HUES64 (cell line): ENCODE measurements around the gene NOC4L.

Experiments used
- H3K27ac ChIP-seq: 2 replicates; pipeline ENCODE4 v1.7.0; 2013; ENCODE audit warnings: low read depth, low read length, inconsistent platforms
- H3K27me3 ChIP-seq: 2 replicates; pipeline ENCODE4 v1.6.1; 2013; ENCODE audit warnings: mild to moderate bottlenecking, low read length; ENCODE audit not compliant: insufficient read depth
- H3K36me3 ChIP-seq: 2 replicates; pipeline ENCODE4 v1.6.1; 2013; ENCODE audit warnings: mild to moderate bottlenecking, low read length; ENCODE audit not compliant: insufficient read depth
- H3K4me1 ChIP-seq: 2 replicates; pipeline ENCODE4 v1.6.1; 2013; ENCODE audit warnings: mild to moderate bottlenecking, low read length, moderate library complexity; ENCODE audit not compliant: insufficient read depth
- H3K4me3 ChIP-seq: 2 replicates; pipeline ENCODE4 v1.5.1; 2013; ENCODE audit warnings: mild to moderate bottlenecking, low read length, moderate library complexity
- H3K9ac ChIP-seq: 2 replicates; pipeline ENCODE4 v1.6.1; 2013; ENCODE audit warnings: mild to moderate bottlenecking, low read depth, low read length
- H3K9me3 ChIP-seq: 2 replicates; pipeline ENCODE4 v1.6.1; 2013; ENCODE audit warnings: low read depth, low read length; ENCODE audit not compliant: insufficient read depth
- WGBS: fragments of 150-250, 120-280 bp; methylation state at CpG from one replicate; pipeline ENCODE4 v1.1.7; 2013; ENCODE audit warnings: missing lambda C conversion rate; 5-methylcytosine and 5-hydroxymethylcytosine counted together

Gene NOC4L

GRCh38 chr12:132174015-132174838 is 30.0 kb downstream of the NOC4L start:
- H3K9me3 ChIP-seq: 0 out of 2 replicates have a peak, but pooled peaks cover 5% of the 10 kb centered on the region
- H3K4me1 ChIP-seq: no peaks in the 10 kb centered on the region
- peaks cover 5% of the 10 kb centered on the region; the same call in 1 of the 2 replicates for H3K27me3 ChIP-seq
- H3K36me3 ChIP-seq: no peaks in the 10 kb centered on the region
- 84% methylated on average over 30 of the region's 30 CpGs for WGBS
- H3K27ac ChIP-seq: no peak overlapping the region
- H3K9ac ChIP-seq: no peak overlapping the region
- no peak overlapping the region for H3K4me3 ChIP-seq

DNA sequence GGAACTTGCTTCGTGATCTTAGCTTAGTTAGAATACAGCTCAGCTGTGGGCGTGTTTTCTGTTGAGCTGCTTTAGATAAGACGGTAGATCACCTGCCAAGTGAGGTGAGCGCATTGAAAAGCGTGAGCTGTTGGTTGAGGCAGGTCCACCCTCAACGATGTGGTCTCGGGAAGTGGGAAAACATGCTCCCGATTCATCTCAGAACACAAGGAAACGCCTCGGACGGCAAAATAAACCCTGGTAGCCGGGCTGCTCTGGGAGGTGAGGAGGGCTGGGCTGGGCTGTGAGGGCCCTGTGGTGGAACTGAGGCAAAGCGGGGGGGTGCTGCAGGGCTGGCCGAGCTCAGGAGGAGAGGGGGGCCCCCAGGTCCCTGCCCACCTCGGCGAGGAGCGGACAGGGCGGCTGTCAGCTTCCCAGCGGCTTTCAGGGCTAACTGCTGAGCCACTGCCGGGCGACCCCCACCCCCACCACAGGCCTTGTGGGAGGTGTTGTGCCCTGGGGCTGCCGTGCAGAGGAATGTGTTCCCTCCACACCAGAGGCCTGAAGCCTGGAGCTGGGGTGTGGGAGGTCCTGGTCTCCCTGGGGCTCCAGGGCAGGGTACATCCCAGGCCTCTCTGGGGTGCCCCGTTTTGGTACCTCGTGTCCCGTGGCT is 30.7 kb downstream of the NOC4L start:
- H3K9ac ChIP-seq: no peak overlapping the region
- H3K4me3 ChIP-seq: no peak overlapping the region
- 80% methylated on average over 21 of the region's 25 CpGs for WGBS
- H3K27me3 ChIP-seq: peaks cover 5% of the 10 kb centered on the region; the same call in 1 of the 2 replicates
- 0 out of 2 replicates have a peak, but pooled peaks cover 6% of the 10 kb centered on the region for H3K9me3 ChIP-seq
- H3K4me1 ChIP-seq: no peaks in the 10 kb centered on the region
- H3K27ac ChIP-seq: no peak overlapping the region
- no peaks in the 10 kb centered on the region for H3K36me3 ChIP-seq

DNA sequence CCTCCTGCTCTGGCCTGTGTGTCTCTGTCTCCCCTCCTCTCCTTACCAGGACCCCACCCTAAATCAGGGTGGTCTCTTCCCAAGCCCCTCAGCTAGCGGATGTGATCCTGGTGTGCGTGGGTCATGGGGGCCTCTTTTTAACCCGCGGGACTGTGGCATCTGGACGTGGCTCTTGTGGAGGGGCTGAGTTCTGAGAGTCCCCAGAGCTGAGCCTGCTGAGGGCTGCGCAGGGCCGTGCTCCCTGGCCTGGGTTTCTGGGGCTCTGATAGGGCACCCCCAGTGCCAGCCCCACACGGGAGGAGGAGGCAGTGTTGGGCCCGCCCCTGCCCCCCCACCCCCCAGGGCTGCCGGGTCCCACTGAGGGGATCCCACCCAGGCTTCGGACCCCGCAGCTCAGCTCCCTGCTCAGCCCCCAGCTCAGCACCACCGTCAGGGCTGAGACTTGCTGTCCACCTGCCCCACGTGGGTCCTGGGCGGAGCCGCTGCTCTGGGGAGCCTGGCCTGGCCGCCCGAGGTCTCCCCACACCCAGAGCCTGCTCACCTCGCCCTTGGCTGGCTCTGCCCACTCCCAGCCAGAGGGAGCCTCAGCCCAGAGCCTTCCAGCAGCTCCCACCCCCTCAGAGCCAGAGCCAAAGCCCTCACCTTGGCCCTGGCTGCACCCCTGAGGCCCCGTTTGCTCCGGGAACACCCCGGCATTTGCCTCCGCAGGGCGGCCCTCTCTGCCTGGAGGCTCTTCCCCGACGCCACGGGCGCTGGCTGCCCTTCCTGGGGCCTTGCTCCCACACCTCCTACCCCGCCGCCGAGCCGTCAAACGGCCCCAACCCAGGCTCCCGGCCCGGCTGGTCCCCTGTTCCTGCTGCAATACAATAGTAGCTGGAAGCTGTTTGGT is 31.5 kb downstream of the NOC4L start:
- H3K27me3 ChIP-seq: peaks cover 5% of the 10 kb centered on the region; the same call in 1 of the 2 replicates
- WGBS: 89% methylated on average over 34 of the region's 35 CpGs

GRCh38 chr12:132176385-132176919 is 32.2 kb downstream of the NOC4L start:
- Histone ChIP-seq H3K36me3 (no peaks in the 10 kb centered on the region), H3K9me3 (peaks cover 7% of the 10 kb centered on the region; the same call in 1 of the 2 replicates), H3K27ac (no peak overlapping the region), H3K4me1 (no peaks in the 10 kb centered on the region), H3K4me3 (no peak overlapping the region), H3K9ac (no peak overlapping the region), H3K27me3 (peaks cover 5% of the 10 kb centered on the region; the same call in 1 of the 2 replicates)
- WGBS: 89% methylated on average over 19 of the region's 19 CpGs

More for the DNA sequence above, 31.5 kb downstream of the NOC4L start:
- H3K4me1 ChIP-seq: no peaks in the 10 kb centered on the region
- H3K9me3 ChIP-seq: 0 out of 2 replicates have a peak, but pooled peaks cover 7% of the 10 kb centered on the region
- no peak overlapping the region for H3K4me3 ChIP-seq
- H3K36me3 ChIP-seq: no peaks in the 10 kb centered on the region
- H3K9ac ChIP-seq: no peak overlapping the region
- no peak overlapping the region for H3K27ac ChIP-seq

DNA sequence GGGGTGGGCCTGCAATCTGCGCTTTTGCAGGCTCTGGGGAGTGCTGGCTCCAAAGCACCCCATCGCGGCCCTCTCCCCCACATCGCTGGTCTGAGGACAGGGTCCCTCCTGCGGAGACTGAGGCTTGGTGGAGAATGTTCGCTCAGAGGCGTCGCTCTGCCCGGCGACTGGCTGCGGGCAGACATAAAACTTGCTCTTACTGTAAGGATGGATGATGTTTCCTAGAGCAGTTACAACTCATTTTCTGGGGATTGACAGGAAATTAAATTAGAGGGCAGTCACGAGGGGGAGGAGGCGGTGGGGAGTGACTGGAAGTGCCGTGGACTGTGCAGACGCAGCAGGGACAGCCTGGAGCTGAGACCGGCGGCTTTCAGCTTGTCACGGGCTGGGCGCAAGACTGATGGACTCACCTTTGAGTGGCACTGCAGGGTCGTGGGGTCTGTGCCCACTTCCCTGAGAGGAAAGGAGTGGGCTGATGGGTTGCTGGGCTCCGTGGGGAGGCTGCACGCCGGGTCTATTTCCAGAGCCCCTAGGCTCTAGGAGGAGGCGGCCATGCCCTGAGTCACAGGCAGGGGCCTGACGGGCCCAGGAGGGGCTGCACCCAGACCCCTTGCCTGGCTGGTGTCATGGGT is 32.8 kb downstream of the NOC4L start:
- no peak overlapping the region for H3K9ac ChIP-seq
- H3K27me3 ChIP-seq: peaks cover 5% of the 10 kb centered on the region; the same call in 1 of the 2 replicates
- H3K4me1 ChIP-seq: no peaks in the 10 kb centered on the region
- peaks cover 7% of the 10 kb centered on the region; the same call in 1 of the 2 replicates for H3K9me3 ChIP-seq
- 87% methylated on average over 25 of the region's 25 CpGs for WGBS
- H3K27ac ChIP-seq: no peak overlapping the region
- no peaks in the 10 kb centered on the region for H3K36me3 ChIP-seq
- H3K4me3 ChIP-seq: no peak overlapping the region

- H3K9me3 ChIP-seq: peaks cover 11% of the 10 kb centered on the region; the same call in 1 of the 2 replicates
- no peaks in the 10 kb centered on the region for H3K4me1 ChIP-seq
- no peak overlapping the region for H3K27ac ChIP-seq
- no peak overlapping the region for H3K9ac ChIP-seq
- no peak overlapping the region for H3K4me3 ChIP-seq
- no peaks in the 10 kb centered on the region for H3K36me3 ChIP-seq
- WGBS: 60% methylated on average over 8 of the region's 8 CpGs
- peaks cover 10% of the 10 kb centered on the region for H3K27me3 ChIP-seq
These were observed 34.1 kb downstream of the NOC4L start for GRCh38 chr12:132178316-132178715.

- H3K27me3 ChIP-seq: peaks cover 14% of the 10 kb centered on the region
- H3K4me3 ChIP-seq: no peak overlapping the region
- H3K4me1 ChIP-seq: no peaks in the 10 kb centered on the region
- H3K27ac ChIP-seq: no peak overlapping the region
- H3K9ac ChIP-seq: no peak overlapping the region
- no peaks in the 10 kb centered on the region for H3K36me3 ChIP-seq
- H3K9me3 ChIP-seq: peaks cover 11% of the 10 kb centered on the region; the same call in 1 of the 2 replicates
- WGBS: 83% methylated on average over 39 of the region's 39 CpGs
These were observed 34.6 kb downstream of the NOC4L start for GRCh38 chr12:132178801-132179401.

- peaks cover 15% of the 10 kb centered on the region for H3K27me3 ChIP-seq
- 80% methylated on average over 19 of the region's 19 CpGs for WGBS
These were observed 35.4 kb downstream of the NOC4L start for GRCh38 chr12:132179431-132180362.

More at GRCh38 chr12:132179431-132180362, 35.4 kb downstream of the NOC4L start:
- Histone ChIP-seq H3K27ac (no peak overlapping the region), H3K9ac (no peak overlapping the region), H3K4me3 (no peak overlapping the region), H3K4me1 (no peaks in the 10 kb centered on the region), H3K36me3 (no peaks in the 10 kb centered on the region), H3K9me3 (peaks cover 8% of the 10 kb centered on the region; the same call in 1 of the 2 replicates)
